ENCODE data around the gene AKR1A1.
A peak's percentile ranks its signal among the peaks of the same experiment; 100 is the strongest.
"Not testable (repeated sequence)": the region's sequence is repeated elsewhere in the genome, so short reads cannot be mapped to it uniquely, and the experiment has no call there.

AKR1A1 gene

GRCh38 chr1:45550401-45551351 lies at the start of gene AKR1A1:
TSS of gene AKR1A1 (plus strand) at chr1:45550826. CDS start at chr1:45561795, 10,969 bp downstream.
- DNase-seq = peak; percentile 73 to 84

DNA sequence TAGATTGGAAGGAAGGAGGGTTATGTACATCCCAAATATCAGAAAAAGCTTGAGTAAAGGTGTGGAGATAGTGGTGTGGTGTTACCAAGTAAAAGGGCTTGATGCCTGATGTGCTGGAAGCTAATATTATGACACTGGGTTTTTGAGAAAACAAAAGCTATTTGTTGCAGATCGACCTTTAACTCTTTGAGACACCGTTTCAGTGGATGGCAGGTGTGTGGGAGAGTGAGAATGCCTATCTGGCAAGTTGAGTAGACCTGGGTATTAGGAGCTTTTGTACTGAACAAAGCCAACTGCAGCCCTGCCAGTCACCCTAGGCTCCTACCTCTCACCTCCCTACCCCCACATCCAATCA lies 49.1 kb upstream of the AKR1A1 start:
- DNase-seq = no peak

GRCh38 chr1:45503462-45504360 lies 46.9 kb upstream of the AKR1A1 start:
- DNase-seq = no peak

DNA sequence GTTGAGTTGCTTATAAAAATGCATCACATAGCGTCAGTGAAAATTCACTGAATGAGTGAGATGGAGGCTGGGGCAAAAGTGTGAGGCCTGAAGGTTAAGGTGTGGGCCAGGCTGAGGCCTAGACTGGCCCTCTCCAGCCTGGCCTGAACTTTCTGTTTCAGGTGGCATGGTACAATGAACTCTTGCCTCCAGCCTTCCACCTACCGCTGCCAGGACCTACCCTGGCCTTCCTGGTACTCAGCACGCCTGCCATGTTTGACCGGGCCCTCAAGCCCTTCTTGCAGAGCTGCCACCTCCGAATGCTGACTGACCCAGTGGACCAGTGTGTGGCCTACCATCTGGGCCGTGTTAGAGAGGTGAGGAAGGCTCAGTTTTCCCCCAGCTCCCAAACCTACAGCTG lies 43.4 kb upstream of the AKR1A1 start:
- DNase-seq = no peak

- no peak for DNase-seq
Measured at GRCh38 chr1:45507893-45508292, 42.7 kb upstream of the AKR1A1 start.

DNA sequence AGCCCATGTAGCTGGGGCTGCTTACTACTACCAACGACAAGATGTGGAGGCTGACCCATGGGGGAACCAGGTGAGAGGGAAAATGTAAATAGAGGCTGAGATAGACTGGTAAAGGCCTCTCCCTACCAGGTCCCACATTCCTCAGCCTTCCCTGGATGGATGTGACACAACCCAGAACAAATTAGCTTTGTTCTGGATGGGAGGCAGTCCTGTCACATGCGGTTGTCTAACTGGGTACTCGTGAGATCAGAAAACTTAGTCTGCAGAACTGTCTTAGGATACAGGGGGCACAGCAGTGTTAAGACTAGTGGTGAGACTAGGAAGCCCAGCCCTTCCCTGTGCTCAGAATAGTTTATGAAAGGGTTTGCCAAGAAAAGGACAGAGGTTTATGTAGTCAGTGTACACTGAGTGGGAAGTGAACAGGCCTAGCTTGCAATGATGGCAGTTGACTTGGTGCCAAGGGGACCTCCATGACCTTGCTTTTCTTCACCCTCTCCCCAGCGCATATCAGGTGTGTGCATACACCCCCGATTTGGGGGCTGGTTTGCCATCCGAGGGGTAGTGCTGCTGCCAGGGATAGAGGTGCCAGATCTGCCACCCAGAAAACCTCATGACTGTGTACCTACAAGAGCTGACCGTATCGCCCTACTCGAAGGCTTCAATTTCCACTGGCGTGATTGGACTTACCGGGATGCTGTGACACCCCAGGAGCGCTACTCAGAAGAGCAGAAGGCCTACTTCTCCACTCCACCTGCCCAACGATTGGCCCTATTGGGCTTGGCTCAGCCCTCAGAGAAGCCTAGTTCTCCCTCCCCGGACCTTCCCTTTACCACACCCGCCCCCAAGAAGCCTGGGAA lies 42.1 kb upstream of the AKR1A1 start:
- no peak for DNase-seq

DNA sequence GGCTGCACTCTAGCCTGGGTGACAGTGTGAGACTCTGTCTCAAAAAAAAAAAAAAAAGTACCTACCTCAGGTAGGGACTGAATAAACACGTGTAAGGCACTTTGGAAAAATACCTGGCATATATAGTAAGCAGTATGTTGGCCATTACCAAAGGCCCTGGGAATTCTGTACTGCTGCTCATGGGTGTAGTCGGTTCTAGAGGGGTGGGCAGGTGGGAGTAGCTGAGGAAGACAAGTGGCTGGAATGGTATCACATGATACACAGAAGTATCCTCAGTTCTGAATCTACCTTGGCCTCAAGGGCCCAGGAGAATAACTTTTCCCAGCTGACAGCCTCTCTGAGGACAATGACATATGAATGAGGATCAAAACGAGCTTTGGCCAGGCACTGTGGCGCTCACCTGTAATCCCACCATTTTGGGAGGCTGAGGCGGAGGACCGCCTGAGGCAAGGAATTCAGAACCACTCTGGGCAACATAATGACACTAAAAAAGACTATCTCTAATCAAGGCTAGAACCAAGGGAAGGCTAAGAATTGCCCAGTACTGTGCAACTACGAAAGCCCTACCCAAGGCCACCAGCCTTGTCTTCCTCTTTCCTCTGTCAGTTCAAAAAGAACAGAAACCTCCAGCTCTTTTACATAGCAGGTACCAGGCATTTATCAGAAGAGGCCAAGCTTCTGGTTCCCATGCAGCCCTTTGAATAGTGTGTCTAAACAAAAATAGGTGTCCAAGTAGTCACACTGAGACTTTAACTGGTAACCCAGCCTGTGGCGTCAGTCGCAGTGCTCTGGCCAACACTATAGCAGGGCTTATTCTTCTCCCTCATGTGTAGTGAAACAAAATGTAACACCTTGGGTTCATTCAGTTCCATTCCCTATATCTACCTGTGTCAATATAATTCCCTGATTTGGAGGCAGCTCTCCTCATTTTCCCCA lies 40.3 kb upstream of the AKR1A1 start:
- no peak for DNase-seq

DNA sequence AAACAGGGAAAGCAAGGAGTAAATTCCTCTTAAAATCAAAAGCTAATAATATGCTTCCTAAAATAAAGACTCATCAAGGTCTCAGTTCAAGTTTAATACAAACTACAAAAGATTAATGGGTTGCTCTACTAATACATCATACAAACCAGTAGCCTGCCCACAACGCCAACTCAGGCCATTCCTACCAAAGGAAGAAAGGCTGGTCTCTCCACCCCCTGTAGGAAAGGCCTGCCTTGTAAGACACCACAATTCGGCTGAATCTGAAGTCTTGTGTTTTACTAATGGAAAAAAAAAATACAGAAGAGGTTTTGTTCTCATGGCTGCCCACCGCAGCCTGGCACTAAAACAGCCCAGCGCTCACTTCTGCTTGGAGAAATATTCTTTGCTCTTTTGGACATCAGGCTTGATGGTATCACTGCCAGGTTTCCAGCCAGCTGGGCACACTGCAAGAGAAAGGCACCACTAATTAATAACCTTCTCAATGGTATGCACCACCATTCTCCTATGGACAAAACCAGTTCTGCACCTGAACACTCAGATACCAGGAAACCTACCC lies 39.6 kb upstream of the AKR1A1 start:
- DNase-seq = peak; percentile 35 to 62

- DNase-seq = peak in 1 of 2 donors; percentile 26
Measured at GRCh38 chr1:45512641-45513054, 38.0 kb upstream of the AKR1A1 start.

DNA sequence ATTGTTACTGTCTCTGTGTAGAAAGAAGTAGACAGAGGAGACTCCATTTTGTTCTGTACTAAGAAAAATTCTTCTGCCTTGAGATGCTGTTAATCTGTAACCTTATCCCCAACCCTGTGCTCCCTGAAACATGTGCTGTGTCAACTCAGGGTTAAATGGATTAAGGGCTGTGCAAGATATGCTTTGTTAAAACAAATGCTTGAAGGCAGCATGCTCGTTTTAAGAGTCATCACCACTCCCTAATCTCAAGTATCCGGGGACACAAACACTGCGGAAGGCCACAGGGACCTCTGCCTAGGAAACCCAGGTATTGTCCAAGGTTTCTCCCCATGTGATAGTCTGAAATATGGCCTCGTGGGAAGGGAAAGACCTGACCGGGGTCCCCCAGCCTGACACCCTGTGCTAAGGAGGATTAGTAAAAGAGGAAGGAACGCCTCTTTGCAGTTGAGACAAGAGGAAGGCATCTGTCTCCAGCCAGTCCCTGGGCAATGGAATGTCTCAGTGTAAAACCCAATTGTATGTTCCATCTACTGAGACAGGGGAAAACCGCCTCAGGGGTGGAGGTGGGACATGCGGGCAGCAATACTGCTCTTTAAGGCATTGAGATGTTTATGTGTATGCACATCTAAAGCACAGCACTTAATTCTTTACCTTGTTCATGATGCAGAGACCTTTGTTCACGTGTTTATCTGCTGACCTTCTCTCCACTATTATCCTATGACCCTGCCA lies 36.9 kb upstream of the AKR1A1 start:
- not testable (repeated sequence) for DNase-seq

GRCh38 chr1:45516036-45516435 lies 34.6 kb upstream of the AKR1A1 start:
- no peak for DNase-seq

GRCh38 chr1:45516465-45516864 lies 34.2 kb upstream of the AKR1A1 start:
- no peak for DNase-seq

DNA sequence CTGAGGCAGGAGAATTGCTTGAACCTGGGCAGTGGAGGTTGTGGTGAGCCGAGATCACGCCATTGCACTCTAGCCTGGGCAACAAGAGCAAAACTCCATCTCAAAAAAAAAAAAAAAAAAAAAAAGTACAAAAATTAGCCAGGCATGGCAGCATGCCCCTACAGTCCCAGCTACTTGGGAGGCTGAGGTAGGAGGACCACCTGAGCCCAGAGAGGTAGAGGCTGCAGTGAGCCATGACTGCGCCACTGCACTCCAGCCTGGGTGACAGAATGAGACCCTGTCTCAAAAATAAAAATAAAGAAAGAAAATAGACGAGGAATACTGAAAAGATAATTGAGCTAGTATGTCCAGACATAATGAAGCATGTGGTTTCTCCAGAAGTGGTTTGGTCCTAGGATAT lies 32.3 kb upstream of the AKR1A1 start:
- not testable (repeated sequence) for DNase-seq

DNA sequence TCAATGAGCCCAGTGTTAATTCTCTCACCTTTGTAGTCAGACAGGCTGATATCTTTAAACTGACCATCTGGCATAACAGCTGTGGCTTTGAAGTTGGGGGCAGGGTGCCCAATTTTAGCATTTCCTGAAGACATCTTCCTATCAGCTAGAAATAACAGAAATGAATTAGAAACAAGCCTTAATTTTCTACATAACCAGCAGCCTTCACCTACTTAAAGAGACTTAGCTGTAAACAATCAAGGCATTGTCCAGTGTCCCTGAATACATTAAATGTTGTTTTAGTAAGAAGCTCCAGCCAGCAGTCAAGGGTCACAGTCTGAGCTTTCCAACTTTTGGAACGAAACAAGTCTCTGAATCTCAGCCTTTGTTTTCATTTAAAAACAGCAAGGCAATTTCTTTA lies 31.7 kb upstream of the AKR1A1 start:
- DNase-seq = peak in 1 of 2 donors; percentile 47

DNA sequence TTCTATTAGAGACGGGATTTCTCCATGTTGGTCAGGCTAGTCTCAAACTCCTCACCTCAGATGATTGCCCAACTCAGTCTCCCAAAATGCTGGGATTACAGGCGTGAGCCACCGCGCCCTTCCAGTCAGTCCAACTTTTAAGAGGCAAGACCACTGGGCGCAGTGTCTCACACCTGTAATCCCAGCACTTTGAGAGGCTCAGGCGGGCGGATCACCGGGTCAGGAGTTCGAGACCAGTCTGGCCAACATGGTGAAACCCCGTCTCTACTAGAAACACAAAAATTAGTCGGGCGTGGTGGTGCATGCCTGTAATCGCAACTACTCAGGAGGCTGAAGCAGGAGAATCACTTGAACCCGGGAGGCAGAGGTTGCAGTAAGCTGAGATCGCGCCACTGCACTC lies 30.9 kb upstream of the AKR1A1 start:
- DNase-seq = not testable (repeated sequence)

DNA sequence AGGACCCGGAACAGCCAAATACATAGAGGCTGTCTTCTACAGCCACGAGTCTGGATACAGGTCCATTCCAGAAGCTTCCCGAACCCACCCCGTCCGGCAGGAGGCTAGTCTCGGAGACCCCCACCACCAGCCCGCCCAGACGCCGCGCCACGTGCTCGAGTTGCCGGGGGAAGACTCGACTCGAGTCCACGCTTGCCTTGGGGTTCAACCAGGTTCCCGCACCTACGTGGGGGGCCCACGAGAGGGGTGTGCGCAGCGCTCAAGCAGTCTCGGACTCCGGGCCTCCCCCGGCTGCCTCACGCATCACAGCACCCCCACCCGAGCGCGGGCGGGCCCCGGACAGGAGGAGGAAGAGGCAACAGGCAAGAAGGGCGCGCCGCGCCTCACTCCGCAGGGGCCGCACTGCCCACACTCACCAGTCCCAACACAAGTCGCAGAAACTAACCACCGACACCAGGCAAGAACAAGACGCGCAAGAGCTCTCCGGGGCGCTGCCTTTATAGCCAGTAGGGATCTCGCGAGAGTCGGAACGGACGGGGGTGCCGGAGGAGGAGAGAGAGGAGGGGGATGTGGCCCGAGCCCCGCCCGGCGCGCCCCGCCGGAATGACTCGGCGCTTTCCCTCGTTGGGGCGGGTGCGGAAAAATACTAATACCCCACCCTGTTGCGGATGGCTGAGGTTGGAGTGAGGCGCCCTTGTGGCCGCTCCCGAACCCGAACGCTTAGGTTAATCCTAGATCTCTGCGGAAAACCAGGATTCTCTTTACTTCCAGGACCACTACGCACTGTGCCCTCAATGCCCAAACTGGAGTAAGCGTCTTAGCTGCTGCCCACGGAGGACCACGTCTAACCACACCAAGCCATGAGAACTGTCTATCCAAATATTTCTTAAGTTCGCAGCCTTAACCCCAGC lies 29.0 kb upstream of the AKR1A1 start, which contains the start of gene PRDX1:
Gene PRDX1 (minus strand): TSS at position 472 of the 911 bp plus-strand sequence. CDS start 2,841 bp downstream, outside the sequence.
- peak; percentile 95 to 97 for DNase-seq

DNA sequence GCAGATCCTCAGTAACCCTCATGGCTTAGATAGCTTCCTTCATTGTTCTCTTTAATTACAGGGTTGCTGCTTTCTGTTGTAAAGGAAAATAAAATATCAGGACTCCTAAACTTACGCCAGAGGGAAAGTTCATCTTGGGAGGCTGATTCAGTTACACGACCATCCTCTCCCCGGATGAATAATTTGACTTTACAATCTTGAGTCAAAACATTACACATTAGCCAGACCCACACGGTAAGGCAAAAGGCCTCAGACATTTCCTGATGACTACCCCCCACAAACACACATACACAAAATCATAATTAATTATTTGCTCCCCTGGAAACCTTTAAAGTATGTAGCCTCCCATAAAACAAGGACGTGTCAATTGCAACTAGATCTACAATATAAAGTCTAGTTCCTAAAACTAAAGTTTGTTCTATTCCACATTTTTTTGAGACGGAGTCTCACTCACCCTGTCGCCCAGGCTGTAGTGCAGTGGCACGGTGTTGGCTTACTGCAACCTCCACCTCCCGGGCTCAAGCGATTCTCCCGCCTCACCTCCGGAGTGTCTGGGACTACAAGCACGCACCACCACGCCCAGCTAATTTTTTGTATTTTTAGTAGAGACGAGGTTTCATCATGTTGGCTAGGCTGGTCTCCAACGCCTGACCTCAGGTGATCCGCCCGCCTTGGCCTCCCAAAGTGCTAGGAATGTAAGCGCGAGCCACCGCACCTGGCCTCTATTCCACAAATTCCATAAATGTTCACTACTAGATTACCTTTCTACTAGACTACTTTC lies 28.1 kb upstream of the AKR1A1 start:
- no peak for DNase-seq

GRCh38 chr1:45523516-45523915 lies 27.1 kb upstream of the AKR1A1 start:
- DNase-seq = not testable (repeated sequence)
